Liver (tissue), 9 donors: ENCODE measurements around the gene LDLR. TPM values are rescaled to one million over a fixed set of nuclear protein-coding genes. Genes with fewer than 3 reads are reported as not detected.
A peak's percentile ranks its signal among the peaks of the same experiment; 100 is the strongest.

Experiments used
- DNase-seq: peaks from one replicate; pipeline ENCODE4 v3.0.0-alpha.2; 2017; ENCODE audit warnings: low spot score
- H3K27ac ChIP-seq, 2 donors: one replicate each; pipeline ENCODE4 v1.7.0; 2013; ENCODE audit warnings: inconsistent platforms in 2 of 2, low read length in 2 of 2, control low read depth in 1 of 2, low read depth in 1 of 2, mild to moderate bottlenecking in 1 of 2
- H3K27me3 ChIP-seq, 4 donors: one replicate each; pipeline versions ENCODE4 v1.6.1 to v1.7.0; 2013; ENCODE audit warnings: low read length in 3 of 4, inconsistent platforms in 1 of 4, mild to moderate bottlenecking in 1 of 4, moderate library complexity in 1 of 4; ENCODE audit not compliant: control insufficient read depth in 4 of 4, insufficient read depth in 4 of 4
- H3K36me3 ChIP-seq, 4 donors: one replicate each; pipeline versions ENCODE4 v1.6.1 to v1.7.0; 2013; ENCODE audit warnings: low read length in 3 of 4, mild to moderate bottlenecking in 3 of 4, low read depth in 1 of 4, moderate library complexity in 1 of 4; ENCODE audit not compliant: control insufficient read depth in 4 of 4, insufficient read depth in 3 of 4
- H3K4me1 ChIP-seq, 4 donors: one replicate each; pipeline versions ENCODE4 v1.6.1 to v1.7.0; 2013; ENCODE audit warnings: low read length in 3 of 4, mild to moderate bottlenecking in 3 of 4, moderate library complexity in 1 of 4; ENCODE audit not compliant: control insufficient read depth in 4 of 4, insufficient read depth in 4 of 4
- H3K4me3 ChIP-seq, 3 donors: one replicate each; pipeline versions ENCODE4 v1.6.1 to v1.7.0; 2013; ENCODE audit warnings: low read length in 3 of 3, control low read depth in 1 of 3, low read depth in 1 of 3, mild to moderate bottlenecking in 1 of 3
- H3K9ac ChIP-seq, 2 donors: one replicate each; pipeline ENCODE4 v1.7.0; 2013; ENCODE audit warnings: low read length in 2 of 2, mild to moderate bottlenecking in 2 of 2, moderate library complexity in 2 of 2, control low read depth in 1 of 2, low read depth in 1 of 2
- H3K9me3 ChIP-seq, 4 donors: one replicate each; pipeline versions ENCODE4 v1.6.1 to v1.7.0; 2013; ENCODE audit warnings: low read length in 3 of 4; ENCODE audit not compliant: control insufficient read depth in 4 of 4
- EGR1 ChIP-seq, 2 donors: IDR thresholded peaks; 2 replicates each; pipeline ENCODE4 v1.6.1; 2016 to 2018; ENCODE audit warnings: antibody characterized with exemption in 2 of 2, low read depth in 2 of 2
- FOXA1 ChIP-seq: IDR thresholded peaks from 2 replicates; pipeline ENCODE4 v1.6.1; 2016; ENCODE audit warnings: antibody characterized with exemption
- FOXA2 ChIP-seq: IDR thresholded peaks from 2 replicates; pipeline ENCODE4 v1.6.1; 2016; ENCODE audit warnings: antibody characterized with exemption
- GABPA ChIP-seq, 2 donors: IDR thresholded peaks in 1 of 2; conservative IDR thresholded peaks in 1 of 2; 2 replicates each; pipeline ENCODE4 v1.6.1; 2016; ENCODE audit warnings: antibody characterized with exemption in 2 of 2, mild to moderate bottlenecking in 1 of 2, moderate library complexity in 1 of 2
- HNF4A ChIP-seq, 2 donors: conservative IDR thresholded peaks; 2 replicates each; pipeline ENCODE4 v1.6.1; 2016; ENCODE audit warnings: antibody characterized with exemption in 2 of 2, mild to moderate bottlenecking in 2 of 2
- HNF4G ChIP-seq: IDR thresholded peaks from 2 replicates; pipeline ENCODE4 v1.6.1; 2016; ENCODE audit warnings: antibody characterized with exemption
- JUND ChIP-seq, 2 donors: IDR thresholded peaks; 2 replicates each; pipeline ENCODE4 v1.6.1; 2016; ENCODE audit warnings: antibody characterized with exemption in 2 of 2
- MAX ChIP-seq: IDR thresholded peaks from 2 replicates; pipeline ENCODE4 v1.6.1; 2016; ENCODE audit warnings: antibody characterized with exemption
- NR2F2 ChIP-seq: IDR thresholded peaks from 2 replicates; pipeline ENCODE4 v1.6.1; 2016; ENCODE audit warnings: antibody characterized with exemption
- RAD21 ChIP-seq, 2 donors: IDR thresholded peaks; 2 replicates each; pipeline ENCODE4 v1.6.1; 2016; ENCODE audit warnings: antibody characterized with exemption in 2 of 2, mild to moderate bottlenecking in 2 of 2
- REST ChIP-seq: IDR thresholded peaks from 2 replicates; pipeline ENCODE4 v1.6.1; 2016; ENCODE audit warnings: antibody characterized with exemption, mild to moderate bottlenecking
- RXRA ChIP-seq, 2 donors: IDR thresholded peaks; 2 replicates each; pipeline ENCODE4 v1.6.1; 2017 to 2018; ENCODE audit warnings: antibody characterized with exemption in 2 of 2, mild to moderate bottlenecking in 1 of 2
- SP1 ChIP-seq: IDR thresholded peaks from 2 replicates; pipeline ENCODE4 v1.6.1; 2018; ENCODE audit warnings: antibody characterized with exemption, mild to moderate bottlenecking
- TAF1 ChIP-seq: conservative IDR thresholded peaks from 2 replicates; pipeline ENCODE4 v1.6.1; 2016; ENCODE audit warnings: antibody characterized with exemption, mild to moderate bottlenecking
- YY1 ChIP-seq: IDR thresholded peaks from 2 replicates; pipeline ENCODE4 v1.6.1; 2016; ENCODE audit warnings: antibody characterized with exemption, mild to moderate bottlenecking
- ZBTB33 ChIP-seq: IDR thresholded peaks from 2 replicates; pipeline ENCODE4 v1.6.1; 2016; ENCODE audit warnings: antibody characterized with exemption
- WGBS: extraction: QIAGEN DNeasy Blood & Tissue Kit; methylation state at CpG from one replicate; pipeline ENCODE4 v1.1.7; 2013; 5-methylcytosine and 5-hydroxymethylcytosine counted together
- polyA plus RNA-seq, 2 donors: library from polyadenylated mRNA; stranded (reverse) in 1 of 2; unstranded in 1 of 2; fragments of 200-250 nt in 1 of 2; fragments of >200 nt in 1 of 2; fragmentation: Nextera tagmentation in 1 of 2; extraction: Ambion mirVana in 1 of 2; gene quantifications; one replicate each; pipeline versions ENCODE4 v1.2.1 to v1.2.3, GENCODE V29; 2013 to 2015
- total RNA-seq, 2 donors: library from RNA; depleted of rRNA; stranded (reverse); fragments of >200 nt; gene quantifications; one replicate each; pipeline ENCODE4 v1.2.3, GENCODE V29; 2014
- TF ChIP-seq, protein P1 (sequence below): IDR thresholded peaks from 2 replicates; pipeline ENCODE4 v1.6.1; 2016; ENCODE audit warnings: antibody characterized with exemption
- TF ChIP-seq, protein P2 (sequence below): fragments of 150-350 bp; IDR thresholded peaks from 2 replicates; pipeline ENCODE4 v1.5.1; 2017; ENCODE audit warnings: improper control_type of control experiment, low read depth, low read length; ENCODE audit not compliant: missing input control
- donor health status: healthy.
- donor health status: healthy.
- donor health status: healthy.
- donor health status: healthy.
- donor health status: healthy.

LDLR gene
- total and polyA plus RNA-seq, 4 donors = 17.3 to 141 (median 63.9) TPM

GRCh38 chr19:11127905-11128304 lies 38.6 kb downstream of the LDLR start:
- Histone ChIP-seq H3K27ac (no peak overlapping the region), H3K4me3 (no peak overlapping the region), H3K9ac (no peak overlapping the region), H3K27me3 (no peaks in the 10 kb centered on the region), H3K9me3 (no peaks in the 10 kb centered on the region), H3K4me1 (peaks cover 0 to 37% (median 20%) of the 10 kb centered on the region in 4 donors), H3K36me3 (peaks cover 28 to 78% (median 67%) of the 10 kb centered on the region in 4 donors)
- WGBS = 89% methylated on average over 15 of the region's 15 CpGs
- DNase-seq = no peak
- TF ChIP-seq ZBTB33 (no peak), REST (no peak), FOXA1 (no peak), GABPA (IDR thresholded peaks at IDR 0.05 in 1 of 2, conservative IDR thresholded peaks at IDR 0.05 in 1 of 2) (no peak), YY1 (no peak), JUND (IDR thresholded peaks at IDR 0.05) (no peak), MAX (no peak), HNF4A (conservative IDR thresholded peaks at IDR 0.05) (no peak), SP1 (no peak), FOXA2 (no peak), TAF1 (no peak)
- TF ChIP-seq, protein P1, sequence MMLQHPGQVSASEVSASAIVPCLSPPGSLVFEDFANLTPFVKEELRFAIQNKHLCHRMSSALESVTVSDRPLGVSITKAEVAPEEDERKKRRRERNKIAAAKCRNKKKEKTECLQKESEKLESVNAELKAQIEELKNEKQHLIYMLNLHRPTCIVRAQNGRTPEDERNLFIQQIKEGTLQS = no peak

- WGBS = 44% methylated on average over 19 of the region's 19 CpGs
- no peaks in the 10 kb centered on the region for H3K9me3 ChIP-seq
- H3K27ac ChIP-seq = peak overlapping the region; percentile 1 to 46
- no peak for TF ChIP-seq REST
- no peak for TF ChIP-seq FOXA2
- TF ChIP-seq, protein P2, sequence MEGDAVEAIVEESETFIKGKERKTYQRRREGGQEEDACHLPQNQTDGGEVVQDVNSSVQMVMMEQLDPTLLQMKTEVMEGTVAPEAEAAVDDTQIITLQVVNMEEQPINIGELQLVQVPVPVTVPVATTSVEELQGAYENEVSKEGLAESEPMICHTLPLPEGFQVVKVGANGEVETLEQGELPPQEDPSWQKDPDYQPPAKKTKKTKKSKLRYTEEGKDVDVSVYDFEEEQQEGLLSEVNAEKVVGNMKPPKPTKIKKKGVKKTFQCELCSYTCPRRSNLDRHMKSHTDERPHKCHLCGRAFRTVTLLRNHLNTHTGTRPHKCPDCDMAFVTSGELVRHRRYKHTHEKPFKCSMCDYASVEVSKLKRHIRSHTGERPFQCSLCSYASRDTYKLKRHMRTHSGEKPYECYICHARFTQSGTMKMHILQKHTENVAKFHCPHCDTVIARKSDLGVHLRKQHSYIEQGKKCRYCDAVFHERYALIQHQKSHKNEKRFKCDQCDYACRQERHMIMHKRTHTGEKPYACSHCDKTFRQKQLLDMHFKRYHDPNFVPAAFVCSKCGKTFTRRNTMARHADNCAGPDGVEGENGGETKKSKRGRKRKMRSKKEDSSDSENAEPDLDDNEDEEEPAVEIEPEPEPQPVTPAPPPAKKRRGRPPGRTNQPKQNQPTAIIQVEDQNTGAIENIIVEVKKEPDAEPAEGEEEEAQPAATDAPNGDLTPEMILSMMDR = peak; percentile 88
- peak; percentile 73 for TF ChIP-seq NR2F2
- TF ChIP-seq HNF4G = peak; percentile 77
- peak; percentile 86 for TF ChIP-seq SP1
- no peak for TF ChIP-seq EGR1 (IDR thresholded peaks at IDR 0.05; ENCODE audit: low read depth in 2 of 2)
- TF ChIP-seq RXRA (IDR thresholded peaks at IDR 0.05) = peak; percentile 68 to 84
- TF ChIP-seq RAD21 (IDR thresholded peaks at IDR 0.05) = peak; percentile 80 to 87
- TF ChIP-seq JUND (IDR thresholded peaks at IDR 0.05) = peak in 1 of 2 donors; percentile 14
- TF ChIP-seq GABPA (IDR thresholded peaks at IDR 0.05 in 1 of 2, conservative IDR thresholded peaks at IDR 0.05 in 1 of 2) = peak in 1 of 2 donors; percentile 45
- TF ChIP-seq TAF1 = no peak
- peak; percentile 21 for TF ChIP-seq FOXA1
- TF ChIP-seq ZBTB33 = no peak
These were observed 41.7 kb downstream of the LDLR start for GRCh38 chr19:11130824-11131455.

More at GRCh38 chr19:11130824-11131455, 41.7 kb downstream of the LDLR start:
- Histone ChIP-seq H3K36me3 (peaks cover 15 to 60% (median 48%) of the 10 kb centered on the region in 4 donors), H3K4me1 (peaks cover 0 to 34% (median 20%) of the 10 kb centered on the region in 4 donors), H3K9ac (no peak overlapping the region), H3K27me3 (no peaks in the 10 kb centered on the region), H3K4me3 (no peak overlapping the region)
- DNase-seq = peak; percentile 84
